HFFc6 (cell line): ENCODE measurements around the gene PTGES3. TPM values are rescaled to one million over a fixed set of nuclear protein-coding genes. Genes with fewer than 3 reads are reported as not detected.

Experiments
- DNase-seq: peaks from one replicate; pipeline ENCODE4 v3.0.0-alpha.2; 2018
- H3K27ac Mint-ChIP-seq: 2 replicates; pipeline ENCODE4 v1.8.0; 2020; ENCODE audit warnings: mild to moderate bottlenecking, mixed read lengths
- H3K27me3 Mint-ChIP-seq: 2 replicates; pipeline ENCODE4 v1.8.0; 2021; ENCODE audit warnings: mild to moderate bottlenecking, moderate library complexity, mixed read lengths; ENCODE audit not compliant: insufficient read depth
- H3K36me3 Mint-ChIP-seq: 2 replicates; pipeline ENCODE4 v1.8.0; 2021; ENCODE audit warnings: low read depth, mixed read lengths
- H3K4me1 Mint-ChIP-seq: 2 replicates; pipeline ENCODE4 v1.8.0; 2020; ENCODE audit warnings: low read depth, mixed read lengths
- H3K4me3 Mint-ChIP-seq: 2 replicates; pipeline ENCODE4 v1.8.0; 2020; ENCODE audit warnings: mild to moderate bottlenecking, moderate library complexity, mixed read lengths
- H3K9me3 Mint-ChIP-seq: 2 replicates; pipeline ENCODE4 v1.8.0; 2020; ENCODE audit warnings: mild to moderate bottlenecking, mixed read lengths
- CTCF ChIP-seq: fragments of 200-600 bp; sonication (generic); IDR thresholded peaks from 2 replicates; pipeline ENCODE4 v1.5.0; 2021; ENCODE audit warnings: antibody characterized with exemption, mild to moderate bottlenecking
- total RNA-seq, 6 experiments: library from RNA; stranded (reverse); fragmentation: NEBNext Ultra II Directional; extraction: Animal tissue kit (Norgen Biotek cat#: 25700); gene quantifications; 2 replicates in 1 of 6; 3 replicates in 5 of 6; pipeline ENCODE4 v1.2.3, GENCODE V29; 2021

PTGES3 gene
- total RNA-seq, 6 experiments from 2014 or later, result 177 to 229 (median 216) TPM

- Mint-ChIP-seq H3K4me1 (peaks cover 68% of the 10 kb centered on the region), H3K27me3 (peaks cover 2% of the 10 kb centered on the region), H3K4me3 (peak overlapping the region; percentile 97), H3K36me3 (peaks cover 20% of the 10 kb centered on the region), H3K27ac (peak overlapping the region; percentile 75), H3K9me3 (no peaks in the 10 kb centered on the region)
- TF ChIP-seq CTCF, result no peak
- DNase-seq, result no peak
Measured at GRCh38 chr12:56633468-56634241, 54.4 kb downstream of the PTGES3 start.

GRCh38 chr12:56632701-56633467 is 55.2 kb downstream of the PTGES3 start:
- Mint-ChIP-seq H3K36me3 (peaks cover 14% of the 10 kb centered on the region), H3K4me3 (peak overlapping the region; percentile 97), H3K9me3 (no peaks in the 10 kb centered on the region), H3K27ac (peak overlapping the region; percentile 23), H3K4me1 (peaks cover 71% of the 10 kb centered on the region), H3K27me3 (peaks cover 2% of the 10 kb centered on the region)
- DNase-seq, result no peak
- no peak for TF ChIP-seq CTCF

- peaks cover 10% of the 10 kb centered on the region; the same call in 1 of the 2 replicates for H3K36me3 Mint-ChIP-seq
- peak overlapping the region; percentile 86 for H3K27ac Mint-ChIP-seq
- H3K4me1 Mint-ChIP-seq, result peaks cover 68% of the 10 kb centered on the region
- TF ChIP-seq CTCF, result no peak
- no peaks in the 10 kb centered on the region for H3K9me3 Mint-ChIP-seq
- peaks cover 2% of the 10 kb centered on the region for H3K27me3 Mint-ChIP-seq
- peak overlapping the region; percentile 97 for H3K4me3 Mint-ChIP-seq
- no peak for DNase-seq
Measured at GRCh38 chr12:56631790-56632700, 56.0 kb downstream of the PTGES3 start.

- Mint-ChIP-seq H3K4me1 (peaks cover 69% of the 10 kb centered on the region), H3K4me3 (peak within 1 kb of the TSS; percentile 92), H3K36me3 (peaks cover 14% of the 10 kb centered on the region; the same call in 1 of the 2 replicates), H3K9me3 (no peaks in the 10 kb centered on the region), H3K27ac (peak within 1 kb of the TSS; percentile 86), H3K27me3 (no peaks in the 10 kb centered on the region; the same call in 1 of the 2 replicates)
- TF ChIP-seq CTCF, result no peak
- DNase-seq, result peak; percentile 65
Measured at GRCh38 chr12:56630180-56630632, 57.9 kb downstream of the PTGES3 start, which contains the start of gene BAZ2A. TSS of gene BAZ2A (minus strand) at chr12:56630326. CDS start at chr12:56617530, 12,796 bp downstream.
